MM.1S (cell line): ENCODE results near the gene PA2G4.

Source experiments
- DNase-seq: peaks from one replicate; pipeline ENCODE4 v3.0.0-alpha.2; 2015
- H2AFZ ChIP-seq: fragments of 300-600 bp; sonication (generic); 2 replicates; pipeline ENCODE4 v1.6.0; 2016; ENCODE audit warnings: antibody characterized with exemption, low read length
- H3F3A ChIP-seq: fragments of 300-600 bp; sonication (generic); 2 replicates; pipeline ENCODE4 v1.6.1; 2016; ENCODE audit warnings: mild to moderate bottlenecking, antibody characterized with exemption, low read length, moderate library complexity, mixed read lengths; ENCODE audit not compliant: insufficient read depth
- H3K27ac ChIP-seq: fragments of 300-600 bp; sonication (generic); 2 replicates; pipeline ENCODE4 v1.5.1; 2016; ENCODE audit warnings: mild to moderate bottlenecking, low read length
- H3K27me3 ChIP-seq: fragments of 300-600 bp; sonication (generic); replicated peaks from 2 replicates; pipeline ENCODE4 v1.6.0; 2016; ENCODE audit warnings: low read length; ENCODE audit not compliant: insufficient read depth
- H3K36me3 ChIP-seq: fragments of 300-600 bp; sonication (generic); replicated peaks from 2 replicates; pipeline ENCODE4 v1.6.1; 2016; ENCODE audit warnings: mild to moderate bottlenecking, low read length, mixed read lengths; ENCODE audit not compliant: insufficient read depth
- H3K4me1 ChIP-seq: fragments of 300-600 bp; sonication (generic); 2 replicates; pipeline ENCODE4 v1.6.1; 2016; ENCODE audit warnings: low read length, mixed read lengths
- H3K4me2 ChIP-seq: fragments of 300-600 bp; sonication (generic); 2 replicates; pipeline ENCODE4 v1.6.0; 2016; ENCODE audit warnings: low read depth, low read length
- H3K4me3 ChIP-seq: fragments of 300-600 bp; sonication (generic); 2 replicates; pipeline ENCODE4 v1.5.1; 2016; ENCODE audit warnings: low read length, mixed read lengths
- H3K79me2 ChIP-seq: fragments of 300-600 bp; sonication (generic); 2 replicates; pipeline ENCODE4 v1.6.1; 2016; ENCODE audit warnings: mixed run types, low read length, mixed read lengths
- H3K9ac ChIP-seq: fragments of 300-600 bp; sonication (generic); 2 replicates; pipeline ENCODE4 v1.6.1; 2016; ENCODE audit warnings: low read length, mixed read lengths
- H3K9me2 ChIP-seq: fragments of 300-600 bp; sonication (generic); replicated peaks from 2 replicates; pipeline ENCODE4 v1.6.1; 2016; ENCODE audit warnings: mild to moderate bottlenecking, low read length, mixed read lengths; ENCODE audit not compliant: insufficient read depth
- H3K9me3 ChIP-seq: fragments of 300-600 bp; sonication (generic); replicated peaks from 2 replicates; pipeline ENCODE4 v1.6.1; 2016; ENCODE audit warnings: mild to moderate bottlenecking, low read length, mixed read lengths; ENCODE audit not compliant: insufficient read depth
- H4K20me1 ChIP-seq: fragments of 300-600 bp; sonication (generic); 2 replicates; pipeline ENCODE4 v1.6.1; 2016; ENCODE audit warnings: mild to moderate bottlenecking, low read length, moderate library complexity, mixed read lengths; ENCODE audit not compliant: insufficient read depth
- CTCF ChIP-seq: fragments of 300-600 bp; sonication (generic); IDR thresholded peaks from 2 replicates; pipeline ENCODE4 v1.5.1; 2016; ENCODE audit warnings: antibody characterized with exemption, low read length, mixed read lengths
- EZH2 ChIP-seq: fragments of 300-600 bp; sonication (generic); optimal IDR thresholded peaks from 2 replicates; pipeline ENCODE3; 2017; ENCODE audit warnings: low read depth, mild to moderate bottlenecking, antibody characterized with exemption, low read length, mixed read lengths
- EZH2phosphoT487 ChIP-seq: fragments of 300-600 bp; sonication (generic); IDR thresholded peaks from 2 replicates; pipeline ENCODE4 v1.6.1; 2018; ENCODE audit warnings: antibody characterized with exemption, low read length

PA2G4 gene

GRCh38 chr12:56087220-56087619, 17.1 kb upstream of the PA2G4 start:
- no peak overlapping the region for H3K4me2 ChIP-seq
- TF ChIP-seq EZH2 (no peak), CTCF (no peak), EZH2phosphoT487 (no peak)
- no peak overlapping the region for H3K27ac ChIP-seq
- H3K36me3 ChIP-seq, result no peaks in the 10 kb centered on the region
- H3K9me3 ChIP-seq, result no peaks in the 10 kb centered on the region
- H3K27me3 ChIP-seq, result peaks cover 10% of the 10 kb centered on the region; the same call in 1 of the 2 replicates
- no peaks in the 10 kb centered on the region for H3F3A ChIP-seq
- no peak overlapping the region for H2AFZ ChIP-seq
- H3K9me2 ChIP-seq, result no peaks in the 10 kb centered on the region
- DNase-seq, result no peak
- no peak overlapping the region for H3K9ac ChIP-seq
- H3K79me2 ChIP-seq, result no peaks in the 10 kb centered on the region
- H3K4me3 ChIP-seq, result no peak overlapping the region
- no peaks in the 10 kb centered on the region for H3K4me1 ChIP-seq
- no peaks in the 10 kb centered on the region for H4K20me1 ChIP-seq

DNA sequence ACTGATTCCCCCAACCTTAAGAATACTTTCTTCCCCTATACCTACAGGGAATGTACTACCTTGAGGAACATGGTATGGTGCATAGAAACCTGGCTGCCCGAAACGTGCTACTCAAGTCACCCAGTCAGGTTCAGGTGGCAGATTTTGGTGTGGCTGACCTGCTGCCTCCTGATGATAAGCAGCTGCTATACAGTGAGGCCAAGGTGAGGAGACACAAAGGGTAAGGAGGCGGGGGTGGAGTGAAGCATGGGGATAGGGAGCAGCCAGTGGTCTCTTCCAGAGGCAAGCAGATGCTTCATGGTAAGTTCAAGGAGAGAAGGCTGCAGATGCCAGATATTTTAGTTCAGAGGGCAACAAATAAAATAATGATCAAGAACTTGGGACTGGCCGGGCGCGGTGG, 6.6 kb upstream of the PA2G4 start:
- Histone ChIP-seq H3K9me3 (no peaks in the 10 kb centered on the region), H3K4me2 (no peak overlapping the region), H3K36me3 (no peaks in the 10 kb centered on the region), H3K9me2 (no peaks in the 10 kb centered on the region), H4K20me1 (no peaks in the 10 kb centered on the region), H3K27me3 (peaks cover 24% of the 10 kb centered on the region), H2AFZ (no peak overlapping the region), H3K27ac (no peak overlapping the region), H3K79me2 (no peaks in the 10 kb centered on the region), H3K4me3 (no peak overlapping the region), H3F3A (no peaks in the 10 kb centered on the region), H3K4me1 (no peaks in the 10 kb centered on the region), H3K9ac (no peak overlapping the region)
- DNase-seq, result no peak
- TF ChIP-seq EZH2phosphoT487, result no peak
- no peak for TF ChIP-seq CTCF
- TF ChIP-seq EZH2, result no peak

DNA sequence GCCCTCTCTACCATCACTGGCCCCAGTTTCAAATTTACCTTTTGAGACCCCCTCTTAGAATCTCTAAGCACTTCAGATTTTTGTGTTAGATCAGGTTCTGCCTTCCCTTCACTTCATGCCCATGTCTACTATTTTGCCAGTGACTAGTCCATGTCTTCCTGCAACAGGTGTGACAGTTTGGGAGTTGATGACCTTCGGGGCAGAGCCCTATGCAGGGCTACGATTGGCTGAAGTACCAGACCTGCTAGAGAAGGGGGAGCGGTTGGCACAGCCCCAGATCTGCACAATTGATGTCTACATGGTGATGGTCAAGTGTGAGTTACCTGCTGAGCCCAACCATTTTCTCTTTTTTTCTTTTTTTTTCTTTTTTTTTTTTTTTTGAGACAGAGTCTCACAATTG, 5.8 kb upstream of the PA2G4 start:
- no peak overlapping the region for H3K27ac ChIP-seq
- no peak for TF ChIP-seq EZH2
- TF ChIP-seq EZH2phosphoT487, result no peak
- TF ChIP-seq CTCF, result no peak
- no peak overlapping the region for H3K4me2 ChIP-seq
- DNase-seq, result no peak
- H3F3A ChIP-seq, result 0 out of 2 replicates have a peak, but pooled peaks cover under 1% of the 10 kb centered on the region
- peaks cover 3% of the 10 kb centered on the region; the same call in 1 of the 2 replicates for H3K4me1 ChIP-seq
- no peaks in the 10 kb centered on the region for H3K9me2 ChIP-seq
- H3K9ac ChIP-seq, result no peak overlapping the region
- no peak overlapping the region for H2AFZ ChIP-seq
- peaks cover 18% of the 10 kb centered on the region for H3K27me3 ChIP-seq
- no peaks in the 10 kb centered on the region for H3K36me3 ChIP-seq
- H4K20me1 ChIP-seq, result no peaks in the 10 kb centered on the region
- H3K4me3 ChIP-seq, result no peak overlapping the region
- no peaks in the 10 kb centered on the region for H3K9me3 ChIP-seq
- H3K79me2 ChIP-seq, result no peaks in the 10 kb centered on the region
